Right lobe of liver (tissue), 4 donors: Measurements from ENCODE around the gene RING1.

Experiments used
- CTCF ChIP-seq, 4 donors: fragments of 200-600 bp in 3 of 4; fragments of 450-650 bp in 1 of 4; IDR thresholded peaks; one replicate each; pipeline versions ENCODE4 v1.5.1 to v1.8.0; 2016 to 2022; ENCODE audit warnings: antibody characterized with exemption in 4 of 4, mild to moderate bottlenecking in 2 of 4
- POLR2A ChIP-seq: fragments of 450-650 bp; IDR thresholded peaks from one replicate; pipeline ENCODE4 v1.6.1; 2017; ENCODE audit warnings: antibody characterized with exemption, mild to moderate bottlenecking
- donor health status: DM: no; HTN: no; CAD: no.
- donor health status: DM: no; HTN: no; CAD: no.
- donor health status: DM: no; HTN: yes; CAD: no.

- no peak for TF ChIP-seq CTCF (IDR thresholded peaks at IDR 0.05)
- TF ChIP-seq POLR2A, result no peak
Measured at GRCh38 chr6:33198159-33198852, 10.0 kb upstream of the RING1 start.
